Stimulated activated CD8-positive, alpha-beta memory T cell treated with anti-CD3 and anti-CD28 coated beads, Interleukin-4, amount 100 ng/mL, for 4 hours (primary cell): Measurements from ENCODE around the gene SLC9C1.

Experiments used
- DNase-seq, 2 donors: peaks; one replicate each; pipeline ENCODE4 v3.0.0-alpha.2; 2020; ENCODE audit warnings: low read depth in 2 of 2, low spot score in 1 of 2

SLC9C1 gene

GRCh38 chr3:112132975-112133448, 161.0 kb downstream of the SLC9C1 start, which contains the start of gene GCSAM:
TSS of gene GCSAM (minus strand) at chr3:112133248. CDS start at chr3:112133120, 128 bp downstream.
- peak in 1 of 2 donors; percentile 31 for DNase-seq

- no peak for DNase-seq
Observed at GRCh38 chr3:112132554-112132953, 161.5 kb downstream of the SLC9C1 start.

- no peak for DNase-seq
Observed at GRCh38 chr3:112132088-112132487, 161.9 kb downstream of the SLC9C1 start.

- no peak for DNase-seq
Observed at GRCh38 chr3:112131111-112131510, 162.9 kb downstream of the SLC9C1 start.

GRCh38 chr3:112130638-112130993, 163.4 kb downstream of the SLC9C1 start:
- DNase-seq: no peak

- DNase-seq: no peak
Observed at GRCh38 chr3:112129925-112130637, 163.9 kb downstream of the SLC9C1 start.

- peak in 1 of 2 donors; percentile 18 for DNase-seq
Observed at GRCh38 chr3:112128843-112129727, 164.9 kb downstream of the SLC9C1 start.

GRCh38 chr3:112127522-112128494, 166.2 kb downstream of the SLC9C1 start:
- DNase-seq: no peak

- no peak for DNase-seq
Observed at GRCh38 chr3:112126511-112126911, 167.5 kb downstream of the SLC9C1 start.

GRCh38 chr3:112124907-112125607, 169.0 kb downstream of the SLC9C1 start:
- no peak for DNase-seq

GRCh38 chr3:112123548-112123947, 170.5 kb downstream of the SLC9C1 start:
- DNase-seq: no peak

- DNase-seq: no peak
Observed at GRCh38 chr3:112122870-112123269, 171.1 kb downstream of the SLC9C1 start.

- no peak for DNase-seq
Observed at GRCh38 chr3:112121577-112122547, 172.2 kb downstream of the SLC9C1 start.

GRCh38 chr3:112119962-112120836, 173.8 kb downstream of the SLC9C1 start:
- no peak for DNase-seq

GRCh38 chr3:112117841-112118571, 176.0 kb downstream of the SLC9C1 start:
- no peak for DNase-seq

GRCh38 chr3:112117415-112117814, 176.6 kb downstream of the SLC9C1 start:
- no peak for DNase-seq

- no peak for DNase-seq
Observed at GRCh38 chr3:112116748-112117186, 177.2 kb downstream of the SLC9C1 start.
